HG03103 (cell line): ENCODE measurements around the gene LIN37.
A peak's percentile ranks its signal among the peaks of the same experiment; 100 is the strongest.

ENCODE experiments used
- ATAC-seq: cut with Tn5 transposase; IDR thresholded peaks from one replicate; pipeline ENCODE4 v1.9.1; 2021; ENCODE audit warnings: low read depth; ENCODE audit not compliant: unreplicated experiment

Gene LIN37

DNA sequence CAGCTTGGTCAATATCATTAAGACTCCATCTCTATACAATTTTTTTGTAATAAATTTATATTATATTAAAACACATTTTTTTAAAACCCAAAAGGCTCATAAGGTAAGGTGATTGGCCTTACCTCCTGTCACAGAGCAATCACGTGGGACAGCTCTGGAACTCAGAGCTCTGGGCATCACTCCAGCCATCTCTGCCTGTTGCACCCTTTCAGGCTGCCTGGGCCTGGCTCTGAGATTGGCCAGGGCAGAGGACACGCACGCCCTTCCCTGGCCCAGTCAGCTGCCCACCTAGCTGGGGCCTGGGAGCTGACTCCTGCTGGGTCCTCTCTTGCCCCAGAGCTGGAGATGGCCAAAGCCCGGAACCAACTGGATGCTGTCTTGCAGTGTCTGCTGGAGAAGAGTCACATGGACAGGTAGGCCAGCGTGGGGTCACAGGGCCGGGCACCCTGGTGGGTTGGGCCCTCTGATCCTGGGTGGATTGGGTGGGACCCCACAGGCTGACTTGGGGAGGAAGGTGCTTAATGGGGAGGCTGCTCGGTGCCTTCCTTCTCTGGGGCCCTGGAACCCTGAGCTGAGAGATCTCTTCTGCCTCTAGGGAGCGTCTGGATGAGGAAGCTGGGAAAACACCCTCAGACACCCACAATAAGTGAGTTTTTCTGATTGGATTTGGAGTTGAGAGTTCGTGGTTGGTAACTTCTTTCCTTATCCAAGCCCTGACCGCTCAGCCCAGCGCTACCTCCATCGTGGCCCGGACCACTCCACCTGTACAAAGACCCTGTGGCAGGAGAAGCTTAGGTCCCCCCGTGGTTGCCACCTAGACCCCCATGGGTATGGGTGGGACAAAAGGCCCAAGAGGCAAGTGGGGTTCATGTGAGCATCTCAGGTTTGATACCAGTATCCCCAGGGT, 3.7 kb downstream of the LIN37 start:
- ATAC-seq: no peak

DNA sequence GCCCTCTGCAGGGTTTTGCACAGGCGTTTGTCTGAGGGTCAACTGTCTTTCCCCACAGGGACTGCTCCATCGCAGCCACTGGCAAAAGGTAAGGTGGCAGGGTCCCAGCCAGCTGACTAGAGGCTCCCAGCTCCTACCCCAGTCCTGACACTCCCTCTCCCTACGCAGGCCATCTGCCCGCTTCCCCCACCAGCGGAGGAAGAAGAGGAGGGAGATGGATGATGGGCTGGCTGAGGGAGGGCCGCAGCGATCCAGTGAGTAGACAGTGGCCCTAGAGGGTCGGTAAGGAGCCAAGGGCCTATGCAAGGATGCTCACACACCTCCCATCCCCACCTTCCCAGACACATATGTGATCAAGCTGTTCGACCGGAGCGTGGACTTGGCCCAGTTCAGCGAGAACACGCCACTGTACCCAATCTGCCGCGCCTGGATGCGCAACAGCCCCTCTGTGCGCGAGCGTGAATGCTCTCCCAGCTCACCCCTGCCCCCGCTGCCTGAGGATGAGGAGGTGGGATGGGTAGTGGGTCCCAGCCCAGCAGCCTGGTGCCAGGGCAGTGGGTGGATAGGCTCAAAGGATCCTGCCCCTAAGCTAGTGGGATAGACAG, 4.5 kb downstream of the LIN37 start:
- ATAC-seq: no peak

DNA sequence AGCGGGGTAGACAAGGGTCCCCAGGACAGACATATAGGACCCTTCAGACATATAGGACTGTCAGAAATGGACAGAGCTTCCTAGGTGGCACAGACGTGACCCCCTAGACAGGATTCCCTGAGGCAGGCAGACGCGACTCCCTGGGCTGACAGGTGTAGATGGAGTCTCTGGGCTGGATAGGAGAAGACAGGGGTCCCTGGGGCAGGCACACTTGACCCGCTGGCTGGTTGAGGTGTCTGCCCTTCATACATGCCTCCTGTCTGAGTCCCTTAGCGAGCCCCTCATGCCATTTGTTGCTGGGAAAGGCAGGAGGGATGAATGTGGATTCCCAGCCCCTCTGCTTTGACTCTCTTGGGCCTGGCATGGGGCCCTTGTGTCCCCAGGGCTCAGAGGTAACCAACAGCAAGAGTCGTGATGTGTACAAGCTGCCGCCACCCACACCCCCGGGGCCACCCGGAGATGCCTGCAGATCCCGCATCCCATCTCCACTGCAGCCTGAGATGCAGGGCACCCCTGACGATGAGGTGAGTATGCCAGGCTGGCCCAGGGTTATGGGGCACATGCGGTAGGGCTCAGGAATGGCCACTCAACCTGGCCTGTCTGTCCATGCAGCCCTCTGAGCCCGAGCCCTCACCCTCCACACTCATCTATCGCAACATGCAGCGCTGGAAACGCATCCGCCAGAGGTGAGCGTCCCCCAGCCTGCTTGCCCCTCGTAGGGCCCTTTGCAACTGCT, 5.4 kb downstream of the LIN37 start:
- no peak for ATAC-seq

DNA sequence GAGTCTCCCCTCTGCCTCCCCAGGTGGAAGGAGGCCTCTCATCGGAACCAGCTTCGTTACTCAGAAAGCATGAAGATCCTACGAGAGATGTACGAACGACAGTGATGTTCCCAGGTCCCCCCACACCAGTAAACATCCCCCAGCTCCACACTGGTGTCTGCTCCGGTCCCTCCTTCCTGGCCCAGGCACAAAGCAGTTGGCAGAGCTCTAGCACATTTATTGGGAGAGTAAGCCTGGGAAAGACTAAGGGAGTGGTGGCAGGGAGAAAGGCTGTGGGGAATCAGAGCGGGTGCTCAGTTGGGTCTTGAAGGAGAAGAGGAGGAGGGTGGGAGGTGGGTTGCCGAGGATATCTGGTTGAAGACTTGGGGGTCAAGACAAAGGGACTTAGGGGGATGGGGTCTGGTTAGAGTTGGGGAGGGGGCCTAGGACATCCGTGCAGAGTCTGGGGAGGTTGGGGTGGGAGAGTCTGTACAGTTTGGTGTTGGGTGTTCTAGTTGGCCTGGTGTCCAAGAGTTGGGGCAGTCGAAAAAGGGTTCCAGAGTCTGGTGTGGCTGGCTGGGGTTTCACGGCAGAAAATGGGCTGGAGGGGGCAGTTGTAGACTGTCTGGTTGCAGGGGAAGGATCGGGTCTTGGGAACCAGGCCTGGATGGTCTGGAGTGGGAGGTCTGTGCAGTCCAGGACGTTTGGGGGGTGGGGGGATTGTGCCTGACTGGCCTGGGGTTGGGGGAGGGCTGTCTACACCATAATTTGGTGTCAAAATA, 6.2 kb downstream of the LIN37 start:
- no peak for ATAC-seq

DNA sequence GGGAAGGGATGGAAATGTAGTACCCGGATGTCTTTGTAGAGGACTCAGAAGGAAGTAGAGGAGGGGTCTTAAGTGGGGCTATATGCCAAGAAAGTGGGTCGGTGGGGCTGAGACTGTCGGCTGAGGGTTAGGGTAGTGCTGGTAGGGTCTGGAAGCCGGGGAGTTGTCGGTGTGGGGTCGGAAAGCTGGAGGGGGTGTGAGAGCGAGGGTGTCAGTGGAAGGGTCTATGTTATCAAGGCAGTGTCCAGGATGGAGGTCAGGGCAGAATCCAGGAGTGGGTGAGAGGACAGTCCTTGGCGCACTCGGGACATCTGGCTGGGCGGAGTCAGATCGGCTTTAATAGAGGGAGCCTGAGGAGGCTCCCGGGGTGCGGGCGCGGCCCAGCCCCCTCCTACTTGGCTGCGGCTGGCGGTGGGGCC, 6.8 kb downstream of the LIN37 start:
- ATAC-seq: no peak

DNA sequence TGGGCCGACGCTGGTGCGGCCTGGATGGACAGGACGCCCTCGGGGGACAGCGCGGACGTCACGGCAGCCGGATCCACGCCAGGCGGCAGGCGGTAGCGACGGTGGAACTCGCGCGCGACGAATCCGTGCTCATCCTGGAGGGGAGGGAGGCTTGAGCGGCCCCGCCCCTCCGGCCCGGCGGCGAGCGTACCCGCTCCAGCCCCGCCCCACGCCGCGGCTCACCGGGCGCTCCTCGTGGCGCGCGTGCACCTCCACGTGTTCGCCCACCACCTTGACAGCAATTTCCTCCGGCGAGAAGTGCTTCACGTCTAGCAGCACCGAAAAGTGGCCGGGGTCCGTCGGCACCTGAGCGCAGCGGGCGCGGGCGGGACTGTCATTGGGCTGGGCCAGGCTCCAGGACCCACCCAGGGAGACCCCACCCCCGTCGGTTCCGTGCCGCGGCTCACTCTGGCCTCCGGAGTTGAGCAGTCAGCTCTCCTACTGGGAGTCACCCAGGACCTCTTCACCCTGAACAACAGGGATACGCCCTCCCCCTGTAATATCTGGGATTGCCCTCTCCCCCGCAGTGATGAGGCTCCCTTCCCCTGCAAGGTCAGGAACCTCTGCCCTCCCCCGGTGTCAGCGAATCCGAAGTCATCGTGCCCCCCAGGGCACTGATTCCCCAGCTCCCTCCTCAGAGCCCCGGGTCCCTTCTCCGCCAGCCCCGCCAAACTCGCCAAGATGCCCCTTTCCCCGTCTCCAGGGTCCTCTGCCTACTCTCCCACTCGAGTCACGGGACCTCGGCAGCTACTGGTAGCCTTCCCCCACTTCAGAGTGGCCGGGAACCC, 7.4 kb downstream of the LIN37 start:
- ATAC-seq: no peak

DNA sequence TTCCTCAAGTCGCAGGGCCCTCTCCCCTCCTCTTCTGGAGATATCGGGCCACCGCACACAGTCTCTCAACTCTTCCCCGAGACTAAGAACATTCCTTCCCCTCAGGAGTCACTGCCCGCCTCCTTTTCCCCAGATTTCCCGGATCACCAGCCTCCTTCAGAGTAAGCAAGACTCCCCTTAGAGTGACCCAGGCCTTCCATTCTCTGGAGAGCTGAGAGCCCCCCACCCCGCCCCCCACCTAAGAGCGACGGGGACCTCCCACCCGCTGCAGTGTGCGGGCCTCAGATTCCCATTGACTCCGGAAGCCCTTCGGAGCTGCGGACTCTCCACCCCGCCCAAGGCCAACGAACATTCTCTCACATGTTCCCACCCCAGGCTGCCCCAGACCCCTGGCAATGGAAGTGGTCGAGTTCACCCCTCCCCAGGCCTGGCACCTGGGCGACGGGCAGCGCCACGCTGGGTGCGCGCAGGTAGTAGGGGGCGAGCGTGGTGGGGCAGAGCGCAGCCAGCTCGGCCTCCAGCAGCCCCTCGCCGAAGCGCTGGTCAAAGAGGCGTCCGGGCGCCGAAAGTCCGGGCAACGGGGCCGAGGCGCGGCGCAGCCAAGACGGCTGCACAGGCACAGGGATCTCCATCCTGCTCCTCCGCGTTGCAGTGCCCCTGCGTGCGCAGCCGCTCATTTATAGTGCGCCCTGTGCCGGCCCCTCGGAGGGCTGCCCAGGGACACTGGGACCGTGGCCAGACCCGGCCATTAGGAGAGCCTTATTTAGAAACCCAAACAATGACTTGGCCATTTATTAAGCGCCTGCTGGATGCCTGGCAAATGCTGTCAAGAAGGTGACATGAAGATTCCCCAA, 8.2 kb downstream of the LIN37 start, which contains the start of gene HSPB6:
Gene HSPB6 (minus strand): TSS at position 653 of the 854 bp plus-strand sequence. CDS start 21 bp downstream, at position 632.
- no peak for ATAC-seq

DNA sequence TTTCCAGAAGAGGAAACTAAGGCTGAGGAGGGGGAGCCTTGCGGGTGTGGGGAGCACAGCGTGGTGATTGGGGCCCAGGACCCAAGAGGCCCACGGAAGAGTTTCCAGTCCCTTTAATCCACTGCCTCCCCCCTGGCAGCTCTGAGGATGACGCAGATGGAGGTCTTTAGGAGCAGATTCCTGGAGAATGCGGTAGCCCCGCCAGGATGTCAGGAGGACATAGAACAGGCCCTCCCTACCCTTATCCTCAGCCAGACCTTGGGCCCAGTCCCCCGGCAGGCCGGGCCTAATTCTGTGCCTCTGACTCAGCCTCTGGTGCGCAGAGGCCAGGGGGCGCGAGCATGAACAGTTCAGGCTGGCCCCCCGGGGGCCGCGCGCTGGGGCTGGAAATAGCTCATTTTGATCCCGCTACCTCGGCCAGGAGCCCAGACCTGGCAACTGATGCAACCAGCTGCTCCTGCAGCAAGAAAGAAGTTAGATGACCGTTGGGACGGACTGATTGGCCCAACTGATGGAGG, 8.9 kb downstream of the LIN37 start:
- no peak for ATAC-seq

DNA sequence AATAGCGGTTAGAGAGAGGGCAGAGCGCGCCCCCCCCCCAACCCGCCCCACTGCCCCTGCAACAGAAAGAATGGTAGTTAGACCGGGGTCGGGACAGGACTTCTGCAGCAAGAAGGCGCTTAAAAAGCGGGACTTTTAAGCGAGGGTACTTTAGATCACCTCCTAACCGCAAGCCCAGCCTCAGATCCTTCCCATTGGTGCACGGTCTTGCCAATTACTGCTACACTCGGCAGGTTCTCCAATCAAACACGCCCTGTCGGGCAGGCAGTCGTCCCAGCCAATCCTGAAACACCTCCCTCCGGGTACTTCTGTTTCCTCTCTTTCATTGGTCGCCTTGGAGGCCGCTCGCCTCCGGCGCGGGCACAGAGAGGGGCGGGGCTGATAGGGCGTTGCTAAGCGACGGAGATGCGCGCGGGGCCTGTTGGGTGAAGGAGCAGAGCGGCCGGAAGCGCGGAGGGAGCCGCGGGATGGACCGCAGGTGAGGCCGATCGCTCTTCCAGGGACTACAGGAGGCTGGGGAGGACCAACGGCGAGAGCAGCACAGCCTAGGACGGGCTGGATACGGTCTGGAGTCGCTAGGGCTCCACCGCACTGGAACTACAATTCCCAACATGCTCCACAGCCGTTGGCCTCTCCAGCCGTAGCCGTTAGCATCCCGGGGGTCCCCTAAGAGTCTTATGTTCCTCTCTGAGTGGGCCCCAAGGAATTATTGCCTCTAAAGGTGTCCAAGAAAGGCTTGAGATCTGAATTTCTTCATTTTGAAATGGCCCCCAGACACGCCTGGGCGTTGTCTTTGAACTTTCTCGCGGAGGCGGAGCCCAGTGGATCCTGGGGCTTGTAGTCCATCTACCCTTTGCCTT, 9.6 kb downstream of the LIN37 start, which contains the start of gene PROSER3:
Gene PROSER3 (plus strand): TSS at position 428 of the 860 bp plus-strand sequence. CDS start 40 bp downstream, at position 468.
- peak; percentile 97 for ATAC-seq

DNA sequence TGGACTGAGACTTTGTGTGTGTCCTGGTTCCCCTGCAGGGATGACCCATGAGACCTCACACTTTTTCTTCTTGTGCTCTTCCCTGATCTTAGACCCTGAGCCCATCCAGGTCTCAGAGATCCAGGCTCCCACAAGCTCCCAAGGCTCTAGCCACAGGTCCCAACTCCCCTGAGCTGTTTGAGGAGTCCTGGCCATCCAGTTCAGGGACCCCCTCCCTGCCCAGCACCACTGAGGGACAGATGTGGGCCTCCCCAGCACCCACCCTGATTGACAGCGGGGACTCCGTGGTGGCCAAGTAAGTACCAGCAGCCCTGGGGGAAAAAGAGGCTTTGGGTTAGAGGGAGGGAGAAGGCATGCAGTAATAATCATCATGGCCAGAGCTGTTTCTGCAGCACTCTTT, 11.3 kb downstream of the LIN37 start:
- ATAC-seq: no peak

DNA sequence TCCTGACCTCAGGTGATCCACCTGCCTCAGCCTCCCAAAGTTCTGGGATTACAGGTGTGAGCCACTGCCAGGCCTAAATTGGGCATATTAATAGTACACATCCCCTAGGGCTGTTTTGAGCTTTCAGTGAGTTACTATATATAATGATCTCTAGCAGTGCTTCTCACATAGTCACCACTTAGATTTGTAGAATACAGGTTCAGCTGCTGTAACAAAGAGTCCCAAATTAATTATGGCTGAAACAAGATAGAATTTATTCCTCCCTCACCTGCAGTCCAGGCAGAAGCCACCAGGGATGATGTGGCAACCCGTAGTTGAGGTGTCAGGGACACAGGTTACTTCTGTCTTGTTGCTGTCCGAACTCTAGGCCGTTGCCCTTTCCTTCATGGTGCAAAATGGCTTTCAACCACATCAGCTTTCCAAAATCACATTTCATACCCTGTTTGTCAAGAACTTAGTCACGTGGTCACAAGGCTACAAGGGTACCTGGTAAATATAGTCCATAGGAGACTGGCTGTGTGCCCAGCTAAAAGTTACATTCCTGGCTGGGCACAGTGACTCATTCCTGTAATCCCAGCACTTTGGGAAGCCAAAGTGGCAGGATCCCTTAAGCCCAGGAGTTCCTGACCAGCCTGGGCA, 12.5 kb downstream of the LIN37 start:
- ATAC-seq: no peak

DNA sequence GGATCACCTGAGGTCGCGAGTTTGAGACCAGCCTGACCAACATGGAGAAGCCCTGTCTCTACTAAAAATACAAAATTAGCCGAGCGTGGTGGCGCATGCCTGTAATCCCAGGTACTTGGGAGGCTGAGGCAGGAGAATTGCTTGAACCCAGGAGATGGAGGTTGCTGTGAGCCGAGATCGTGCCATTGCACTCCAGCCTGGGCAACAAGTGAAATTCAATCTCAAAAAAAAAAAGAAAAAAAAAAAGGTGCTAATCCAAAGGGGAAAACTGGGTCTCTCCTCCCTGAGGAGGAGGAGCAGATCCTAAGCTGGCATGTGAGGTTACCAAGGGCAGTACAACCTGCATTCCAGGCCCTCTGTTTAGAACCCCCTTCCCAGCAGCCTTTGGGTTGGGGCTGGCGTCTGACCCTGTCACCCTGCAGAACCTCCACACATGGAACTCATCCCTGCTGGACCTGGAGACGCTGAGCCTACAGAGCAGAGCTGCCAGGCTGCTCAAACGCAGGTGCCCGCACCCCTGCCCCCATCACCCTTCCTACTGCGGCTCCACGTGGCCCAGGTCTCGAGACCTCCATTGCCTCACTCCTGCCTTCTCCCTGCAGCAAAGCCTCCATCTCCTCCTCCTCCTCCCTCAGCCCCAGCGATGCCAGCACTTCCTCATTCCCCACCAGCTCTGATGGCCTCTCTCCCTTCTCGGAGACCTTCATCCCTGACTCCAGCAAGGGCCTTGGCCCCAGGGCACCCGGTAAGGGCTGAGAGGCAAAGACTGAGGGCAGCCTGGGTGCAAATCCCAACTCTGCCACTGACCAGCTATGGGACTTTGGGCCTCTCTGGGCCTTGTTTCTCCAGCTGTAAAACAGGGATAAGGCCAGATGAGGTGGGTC, 16.3 kb downstream of the LIN37 start:
- ATAC-seq: no peak

DNA sequence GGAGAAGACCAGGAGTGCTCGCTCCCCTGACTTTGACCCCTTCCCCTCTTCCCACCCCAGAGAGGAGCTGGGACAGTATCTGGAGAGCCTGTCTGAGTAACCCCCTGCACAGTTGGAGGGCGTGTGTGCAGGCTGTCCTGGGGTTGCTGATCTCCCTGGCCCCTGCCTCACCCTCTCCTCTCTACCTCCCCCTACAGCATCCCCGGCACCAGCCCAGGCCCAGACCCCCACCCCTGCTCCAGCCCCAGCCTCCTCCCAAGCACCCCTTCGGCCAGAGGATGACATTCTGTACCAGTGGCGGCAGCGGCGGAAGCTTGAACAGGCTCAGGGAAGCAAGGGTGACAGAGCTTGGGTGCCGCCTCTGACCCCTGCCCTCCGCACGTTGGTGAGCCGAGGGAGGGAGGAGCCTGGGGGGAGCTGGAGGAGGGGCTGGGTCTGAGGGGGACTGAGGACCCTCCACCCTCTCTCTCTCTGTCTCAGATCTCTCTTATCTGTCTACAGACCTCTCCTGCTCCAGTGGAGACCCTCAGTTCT, 18.3 kb downstream of the LIN37 start:
- ATAC-seq: no peak

DNA sequence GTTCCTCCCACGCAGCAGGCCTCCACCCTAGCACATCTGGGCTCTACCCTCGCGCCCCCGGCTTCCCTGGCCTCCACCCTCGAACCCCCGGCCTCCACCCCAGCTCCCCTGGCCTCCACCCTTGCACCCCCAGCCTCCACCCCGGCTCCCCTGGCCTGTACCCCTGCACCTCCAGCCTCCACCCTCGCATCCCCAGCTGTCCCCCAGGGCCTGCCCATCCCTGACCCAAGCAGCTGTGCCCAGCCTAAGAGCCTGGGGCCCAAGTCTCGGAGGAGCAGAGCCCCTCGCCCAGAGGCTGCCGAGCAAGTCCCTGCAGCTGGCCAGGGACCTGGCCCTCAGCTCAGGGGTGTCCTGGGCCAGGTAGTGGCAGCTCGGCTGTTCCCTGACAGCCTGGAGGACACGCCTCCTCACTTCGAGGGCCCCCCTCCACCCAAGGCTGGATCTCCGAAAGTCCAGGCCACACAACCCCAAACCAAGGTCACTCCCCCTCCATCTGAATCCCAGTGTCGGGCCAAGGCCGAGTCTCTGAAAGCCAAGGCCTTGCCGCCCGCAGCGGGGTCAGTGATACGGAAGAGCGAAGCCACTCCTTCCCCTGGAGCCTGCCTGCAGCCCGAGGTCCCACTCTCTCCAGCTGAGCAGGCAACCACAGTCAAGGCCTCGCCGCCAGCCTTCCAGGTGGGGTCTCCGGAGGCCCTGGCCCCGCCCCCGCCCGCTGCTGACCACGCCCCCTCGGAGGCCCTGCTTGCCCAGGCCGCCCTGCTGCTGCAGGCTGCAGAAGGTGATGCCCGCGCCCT, 19.1 kb downstream of the LIN37 start:
- ATAC-seq: no peak

DNA sequence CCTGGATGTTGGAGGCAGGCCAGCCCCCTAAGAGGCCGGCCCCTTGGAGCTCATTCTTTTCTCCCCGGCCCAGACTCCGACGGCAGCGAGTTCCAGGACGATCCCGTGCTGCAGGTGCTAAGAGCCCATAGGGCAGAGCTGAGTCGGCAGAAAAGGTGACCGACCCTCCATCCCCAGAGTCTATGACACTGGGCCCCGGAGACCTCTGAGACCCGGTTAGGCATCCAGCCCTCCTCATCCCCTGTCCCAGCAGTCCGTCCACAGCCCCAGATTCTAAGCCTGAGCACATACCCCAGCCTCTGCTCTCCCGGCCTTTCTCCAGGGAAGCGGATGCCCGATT, 19.7 kb downstream of the LIN37 start:
- no peak for ATAC-seq
